Stimulated activated CD4-positive, alpha-beta T cell treated with anti-CD3 and anti-CD28 coated beads, Interleukin-4, amount 100 ng/mL, for 1 hour (primary cell): ENCODE measurements around the gene PPP1R9A.

Experiments
- DNase-seq: peaks from one replicate; pipeline ENCODE4 v3.0.0-alpha.2; 2020

The PPP1R9A gene

DNA sequence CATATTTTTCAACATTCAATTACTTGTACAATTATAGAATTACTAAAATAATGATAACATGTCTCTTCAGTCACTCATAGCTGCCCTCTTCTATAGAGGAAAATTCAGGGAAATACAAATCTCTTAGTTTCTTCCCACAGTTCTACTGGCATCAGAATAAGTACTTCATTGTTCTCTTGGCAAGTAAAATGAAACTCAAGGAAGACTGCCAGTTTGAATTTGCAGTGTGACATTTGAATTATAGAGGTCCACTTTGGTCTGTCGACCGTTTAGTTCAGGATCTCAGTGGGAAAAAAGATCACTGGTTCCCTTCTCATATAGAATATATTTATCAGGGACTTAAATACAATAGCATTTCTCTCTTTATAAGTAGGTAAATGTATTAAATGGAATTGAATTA lies 302.4 kb downstream of the PPP1R9A start:
- no peak for DNase-seq

GRCh38 chr7:95213148-95213547 lies 305.8 kb downstream of the PPP1R9A start:
- no peak for DNase-seq

DNA sequence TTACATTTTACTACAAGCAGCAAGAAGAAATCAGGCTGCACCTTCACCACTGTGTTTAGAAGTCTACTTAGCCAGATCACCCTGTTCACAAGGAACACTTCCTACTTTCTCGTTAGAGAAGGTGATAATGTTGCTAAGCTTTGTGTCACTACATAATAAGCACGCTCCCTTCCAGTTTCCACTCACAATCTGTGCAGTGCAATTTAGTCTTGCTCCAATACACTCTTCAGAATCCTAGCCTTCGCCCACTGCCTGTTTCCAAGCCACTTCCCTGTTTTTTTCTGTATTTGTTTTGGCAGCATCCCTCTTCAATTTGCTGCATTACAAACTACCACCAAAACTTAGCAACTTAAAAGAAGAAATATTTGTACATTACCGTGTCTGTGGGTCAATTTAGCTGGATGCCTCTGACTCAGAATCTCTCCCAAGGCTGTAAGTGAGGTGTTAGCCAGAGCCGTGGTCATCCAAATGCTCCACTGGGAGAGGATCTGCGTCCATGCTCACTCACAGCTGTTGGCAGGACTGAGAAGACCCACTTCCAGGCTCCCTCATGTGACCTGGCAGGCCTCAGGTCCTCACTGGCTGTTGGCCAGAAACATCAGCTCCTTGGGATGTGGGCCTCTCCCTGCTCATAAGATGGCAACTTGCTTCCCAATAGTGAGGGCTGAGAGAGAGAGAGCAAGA lies 306.6 kb downstream of the PPP1R9A start:
- no peak for DNase-seq

DNA sequence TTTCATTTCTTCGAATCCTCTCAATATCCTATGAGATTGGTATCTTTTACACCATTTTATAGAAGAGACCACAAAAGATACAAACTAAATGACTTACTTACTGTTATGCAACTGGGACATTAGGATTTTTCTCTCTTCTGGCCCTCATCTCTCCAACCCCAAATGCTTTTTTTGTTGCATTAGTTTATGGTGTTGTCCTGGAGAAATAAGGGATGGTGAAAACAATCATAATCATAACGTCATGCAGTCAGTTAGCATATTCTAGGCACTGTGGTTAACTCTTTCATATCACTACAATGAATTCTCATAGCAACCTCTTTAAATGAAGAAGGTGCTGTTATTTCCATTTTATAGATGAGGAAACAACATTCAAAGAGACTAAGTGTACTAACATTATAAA lies 312.3 kb downstream of the PPP1R9A start:
- DNase-seq: no peak

DNA sequence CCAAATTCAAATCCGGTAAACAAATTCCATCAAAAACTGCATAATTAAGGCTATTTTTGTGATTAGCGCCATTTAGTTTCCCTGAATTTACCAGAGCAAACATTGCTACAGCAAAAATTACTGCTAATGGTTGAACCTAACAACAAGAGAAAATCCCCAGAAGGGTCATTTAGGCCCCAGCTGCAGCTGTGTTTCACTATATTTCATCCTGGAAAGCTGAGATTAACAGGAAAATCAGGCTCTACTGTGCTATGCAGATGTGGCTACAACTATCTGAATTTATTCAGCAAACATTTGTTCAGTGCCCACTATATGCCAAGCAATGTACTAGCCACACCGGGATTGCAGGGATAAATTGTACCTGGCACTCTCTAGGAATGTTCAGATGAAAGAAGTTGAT lies 312.9 kb downstream of the PPP1R9A start:
- no peak for DNase-seq

DNA sequence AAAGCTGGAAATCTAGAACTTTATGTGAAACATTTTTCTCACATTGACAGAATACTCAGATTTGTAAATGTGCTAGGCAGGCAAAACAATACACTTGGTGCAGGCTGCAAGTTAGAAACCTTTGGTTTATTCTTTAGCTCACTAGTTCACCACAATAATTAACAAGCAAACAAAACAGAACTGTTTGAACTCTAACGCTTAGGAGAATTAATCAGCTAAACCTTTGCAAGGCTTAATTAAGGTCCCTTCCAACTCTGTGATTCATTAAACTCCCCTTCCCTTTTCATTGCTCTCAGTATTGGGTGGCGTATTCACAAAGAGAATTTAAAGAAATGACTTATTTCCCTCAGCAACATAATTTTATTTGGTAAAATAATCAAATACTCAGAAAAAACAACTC lies 317.9 kb downstream of the PPP1R9A start:
- no peak for DNase-seq

- DNase-seq: no peak
Measured at GRCh38 chr7:95229301-95229700, 321.9 kb downstream of the PPP1R9A start.

GRCh38 chr7:95238252-95238943 lies 331.0 kb downstream of the PPP1R9A start:
- DNase-seq: no peak

- DNase-seq: no peak
Measured at GRCh38 chr7:95240921-95241320, 333.5 kb downstream of the PPP1R9A start.

DNA sequence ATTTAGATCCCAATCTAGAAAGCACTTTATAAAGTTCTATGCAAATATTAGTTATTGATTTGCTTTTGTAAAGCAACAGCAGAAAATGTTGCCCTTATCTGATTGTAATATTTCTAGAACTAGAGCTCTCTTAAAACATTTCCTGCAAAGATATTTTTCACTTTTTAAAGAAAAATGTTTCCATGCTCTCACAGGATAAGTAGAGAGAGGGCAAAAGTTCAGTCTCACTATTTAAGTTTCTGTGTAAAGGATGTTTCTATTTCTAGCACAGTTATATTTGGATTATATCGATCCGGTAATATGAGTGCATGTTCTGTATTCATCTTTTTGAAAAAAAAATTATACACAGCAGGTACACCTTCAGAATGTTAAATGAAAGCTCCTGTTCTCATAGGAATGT lies 334.9 kb downstream of the PPP1R9A start:
- no peak for DNase-seq

- DNase-seq: no peak
Measured at GRCh38 chr7:95244616-95245015, 337.2 kb downstream of the PPP1R9A start.

GRCh38 chr7:95245828-95246500 lies 338.6 kb downstream of the PPP1R9A start:
- DNase-seq: no peak

DNA sequence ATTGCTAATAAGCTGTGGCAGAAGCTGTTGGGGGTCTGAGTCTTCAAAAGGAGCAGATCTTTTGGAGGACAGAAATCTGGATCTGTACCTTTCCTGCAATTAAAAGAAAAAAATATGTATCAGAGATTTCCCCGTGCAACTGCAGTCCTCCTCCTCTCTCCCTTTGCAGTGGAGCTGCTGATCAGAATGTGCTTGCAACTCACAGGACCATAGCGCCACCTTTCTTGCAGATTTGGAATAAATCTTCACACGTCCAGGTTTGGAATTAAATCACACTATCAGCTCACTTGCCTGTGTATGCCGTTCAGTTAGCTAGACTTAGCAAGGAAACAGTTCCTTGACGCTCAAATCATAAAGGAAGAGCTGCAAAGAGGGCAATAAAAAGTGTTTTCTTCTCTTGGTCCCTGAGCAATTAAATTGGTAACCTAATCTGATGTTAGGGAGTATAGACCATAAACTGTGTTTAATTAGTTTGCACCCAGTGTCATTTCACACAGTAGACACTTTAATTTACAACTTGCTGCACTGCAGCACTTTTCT lies 339.5 kb downstream of the PPP1R9A start:
- no peak for DNase-seq

- no peak for DNase-seq
Measured at GRCh38 chr7:95250571-95250970, 343.2 kb downstream of the PPP1R9A start.

- DNase-seq: no peak
Measured at GRCh38 chr7:95251966-95252365, 344.6 kb downstream of the PPP1R9A start.

- DNase-seq: no peak
Measured at GRCh38 chr7:95253986-95254385, 346.6 kb downstream of the PPP1R9A start.

GRCh38 chr7:95255691-95256090 lies 348.3 kb downstream of the PPP1R9A start:
- no peak for DNase-seq

DNA sequence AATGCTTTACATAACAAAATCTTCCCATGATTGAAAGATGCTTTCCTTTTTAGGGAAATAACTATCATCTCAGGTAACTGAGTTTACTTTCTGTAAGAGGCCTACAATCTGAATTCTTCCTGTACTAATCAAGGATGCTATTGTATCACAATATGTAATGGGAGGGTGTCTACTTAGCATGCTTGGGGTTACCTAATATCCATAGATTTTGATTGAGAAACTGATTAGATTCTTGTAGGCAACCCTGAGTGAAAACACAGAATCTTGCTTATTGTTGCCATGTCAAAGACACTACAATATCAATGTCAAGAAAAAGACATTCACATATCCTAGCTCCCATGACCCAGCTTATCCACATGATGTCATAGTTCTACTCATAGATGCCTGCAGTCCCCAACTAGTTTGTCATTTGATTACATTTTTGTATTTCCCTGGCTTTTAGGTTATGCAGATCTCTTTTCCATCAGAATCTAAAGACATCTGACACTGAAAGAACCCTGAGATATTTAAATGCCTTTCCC lies 354.6 kb downstream of the PPP1R9A start:
- no peak for DNase-seq

GRCh38 chr7:95262875-95263274 lies 355.5 kb downstream of the PPP1R9A start:
- DNase-seq: no peak

- DNase-seq: no peak
Measured at GRCh38 chr7:95263785-95264362, 356.5 kb downstream of the PPP1R9A start.

DNA sequence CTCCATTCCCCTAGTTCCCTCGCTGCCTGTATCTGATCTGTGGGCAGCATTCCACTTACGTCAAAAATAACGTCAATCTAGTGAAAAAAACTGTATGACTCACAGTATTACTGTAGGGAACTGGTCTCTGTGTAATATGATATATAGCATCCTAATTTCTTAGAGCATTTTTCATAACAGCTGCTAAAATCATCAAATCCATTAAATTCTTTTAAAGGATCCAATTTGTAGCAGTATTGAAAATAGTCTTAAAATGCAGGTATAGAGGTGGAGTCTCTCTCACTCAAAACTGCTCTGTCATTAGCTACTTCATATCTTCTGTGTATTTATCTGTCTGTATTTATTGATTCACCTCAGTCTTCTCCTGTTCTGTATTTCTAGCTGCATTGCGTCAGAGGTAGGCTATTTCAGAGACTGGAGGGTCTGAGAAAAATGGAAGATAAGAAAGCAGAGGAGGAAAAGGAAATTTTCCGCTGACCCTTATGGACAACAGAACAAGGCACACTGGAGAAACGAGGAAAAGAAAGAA lies 357.0 kb downstream of the PPP1R9A start:
- no peak for DNase-seq

DNA sequence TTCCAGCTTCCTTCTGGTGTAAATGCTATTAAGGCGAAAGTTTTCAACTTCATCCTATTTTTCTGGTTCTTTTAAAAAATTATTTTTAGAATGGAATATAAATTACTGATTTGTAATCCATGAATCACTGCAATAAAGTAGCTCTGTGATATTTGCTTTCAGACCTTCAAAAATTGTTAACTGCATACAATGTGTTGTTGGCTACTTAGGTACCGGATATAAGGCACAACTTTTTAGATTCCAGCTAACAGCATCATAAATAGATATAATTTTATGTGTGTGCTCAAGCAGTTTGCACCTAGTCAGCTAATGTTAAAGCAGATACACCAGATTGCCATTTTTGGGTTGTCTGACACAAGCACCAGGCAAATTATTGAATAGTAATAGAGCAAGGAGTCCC lies 358.2 kb downstream of the PPP1R9A start:
- DNase-seq: no peak

DNA sequence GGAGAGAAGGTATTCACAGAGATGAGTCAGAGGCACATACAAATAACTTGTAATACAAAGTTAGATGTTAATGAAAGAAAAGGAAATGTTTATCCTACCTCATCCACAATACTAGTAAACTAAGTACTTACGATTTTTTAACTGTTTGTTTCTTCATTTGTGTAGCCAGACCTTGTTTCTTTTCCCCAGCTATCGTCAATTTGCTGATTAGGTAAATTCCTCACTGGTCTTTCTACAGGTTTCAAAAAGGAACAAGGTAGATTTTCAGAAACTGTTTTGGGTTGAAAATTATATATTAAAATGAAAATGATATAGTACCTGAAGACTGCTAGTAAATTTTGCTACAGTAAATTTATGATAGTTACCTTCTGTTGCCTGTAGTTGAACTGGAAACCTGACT lies 360.4 kb downstream of the PPP1R9A start:
- no peak for DNase-seq
